GM12873 (cell line): ENCODE results near the gene RAB3IL1.

ENCODE experiments used
- TF ChIP-seq, protein P1 (sequence below): IDR thresholded peaks from 2 replicates; pipeline ENCODE4 v1.5.1; 2012; ENCODE audit warnings: low read depth, mild to moderate bottlenecking, moderate library complexity, low read length, control low read depth; ENCODE audit not compliant: insufficient read depth; ENCODE audit errors: missing control alignments

The RAB3IL1 gene

DNA sequence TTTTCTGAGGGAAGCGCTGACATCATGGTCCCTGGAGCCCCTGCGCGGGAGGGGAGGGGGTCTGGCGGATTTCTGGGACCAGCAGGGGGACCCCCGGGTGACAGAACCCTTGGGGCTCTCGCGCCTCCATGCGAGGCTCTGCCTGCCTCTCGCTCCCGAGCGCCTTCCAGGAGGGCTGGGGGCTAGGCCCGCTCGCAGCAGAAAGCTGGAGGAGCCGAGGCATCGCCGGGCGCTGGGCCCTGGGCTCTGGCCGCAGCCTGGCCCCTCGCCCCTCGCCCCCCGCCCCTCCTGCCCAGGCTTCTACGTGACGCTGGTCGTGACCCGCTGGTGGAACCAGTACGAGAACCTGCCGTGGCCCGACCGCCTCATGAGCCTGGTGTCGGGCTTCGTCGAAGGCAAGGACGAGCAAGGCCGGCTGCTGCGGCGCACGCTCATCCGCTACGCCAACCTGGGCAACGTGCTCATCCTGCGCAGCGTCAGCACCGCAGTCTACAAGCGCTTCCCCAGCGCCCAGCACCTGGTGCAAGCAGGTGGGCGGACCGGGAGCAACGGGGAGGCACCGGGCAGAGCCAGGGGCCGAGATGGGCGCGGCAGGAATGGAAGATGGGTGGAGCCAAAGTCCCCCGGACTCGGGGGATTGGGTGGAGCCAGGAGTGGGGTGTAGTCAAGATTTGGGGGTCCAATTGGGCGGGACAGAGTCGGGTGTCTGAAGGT, 38.2 kb upstream of the RAB3IL1 start:
- TF ChIP-seq, protein P1, sequence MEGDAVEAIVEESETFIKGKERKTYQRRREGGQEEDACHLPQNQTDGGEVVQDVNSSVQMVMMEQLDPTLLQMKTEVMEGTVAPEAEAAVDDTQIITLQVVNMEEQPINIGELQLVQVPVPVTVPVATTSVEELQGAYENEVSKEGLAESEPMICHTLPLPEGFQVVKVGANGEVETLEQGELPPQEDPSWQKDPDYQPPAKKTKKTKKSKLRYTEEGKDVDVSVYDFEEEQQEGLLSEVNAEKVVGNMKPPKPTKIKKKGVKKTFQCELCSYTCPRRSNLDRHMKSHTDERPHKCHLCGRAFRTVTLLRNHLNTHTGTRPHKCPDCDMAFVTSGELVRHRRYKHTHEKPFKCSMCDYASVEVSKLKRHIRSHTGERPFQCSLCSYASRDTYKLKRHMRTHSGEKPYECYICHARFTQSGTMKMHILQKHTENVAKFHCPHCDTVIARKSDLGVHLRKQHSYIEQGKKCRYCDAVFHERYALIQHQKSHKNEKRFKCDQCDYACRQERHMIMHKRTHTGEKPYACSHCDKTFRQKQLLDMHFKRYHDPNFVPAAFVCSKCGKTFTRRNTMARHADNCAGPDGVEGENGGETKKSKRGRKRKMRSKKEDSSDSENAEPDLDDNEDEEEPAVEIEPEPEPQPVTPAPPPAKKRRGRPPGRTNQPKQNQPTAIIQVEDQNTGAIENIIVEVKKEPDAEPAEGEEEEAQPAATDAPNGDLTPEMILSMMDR, result no peak

DNA sequence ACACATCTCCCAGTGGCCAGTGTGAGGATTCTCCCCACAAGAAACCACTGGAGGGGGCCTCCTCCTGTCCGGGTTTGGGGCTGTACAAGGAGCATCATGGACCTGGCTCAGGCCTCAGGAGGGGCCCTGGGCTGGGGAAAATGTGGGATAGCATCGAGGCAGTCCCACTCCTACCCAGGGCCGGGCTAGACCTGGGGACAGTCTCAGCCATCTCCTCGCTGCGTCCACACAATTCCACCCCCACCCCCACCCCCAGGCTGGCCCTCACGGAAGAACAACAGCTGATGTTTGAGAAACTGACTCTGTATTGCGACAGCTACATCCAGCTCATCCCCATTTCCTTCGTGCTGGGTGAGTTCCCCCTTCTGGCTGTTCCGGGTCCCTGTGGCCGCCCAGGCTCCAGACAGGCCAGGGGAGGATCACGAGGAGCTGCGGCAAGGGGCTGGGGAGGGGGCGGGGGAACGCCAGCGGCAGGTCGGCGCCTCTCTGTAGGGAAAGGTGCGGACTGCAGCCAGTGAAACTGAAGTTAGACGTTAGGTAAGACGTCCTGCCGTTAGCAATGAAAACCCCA, 37.6 kb upstream of the RAB3IL1 start:
- TF ChIP-seq, protein P1, result no peak

DNA sequence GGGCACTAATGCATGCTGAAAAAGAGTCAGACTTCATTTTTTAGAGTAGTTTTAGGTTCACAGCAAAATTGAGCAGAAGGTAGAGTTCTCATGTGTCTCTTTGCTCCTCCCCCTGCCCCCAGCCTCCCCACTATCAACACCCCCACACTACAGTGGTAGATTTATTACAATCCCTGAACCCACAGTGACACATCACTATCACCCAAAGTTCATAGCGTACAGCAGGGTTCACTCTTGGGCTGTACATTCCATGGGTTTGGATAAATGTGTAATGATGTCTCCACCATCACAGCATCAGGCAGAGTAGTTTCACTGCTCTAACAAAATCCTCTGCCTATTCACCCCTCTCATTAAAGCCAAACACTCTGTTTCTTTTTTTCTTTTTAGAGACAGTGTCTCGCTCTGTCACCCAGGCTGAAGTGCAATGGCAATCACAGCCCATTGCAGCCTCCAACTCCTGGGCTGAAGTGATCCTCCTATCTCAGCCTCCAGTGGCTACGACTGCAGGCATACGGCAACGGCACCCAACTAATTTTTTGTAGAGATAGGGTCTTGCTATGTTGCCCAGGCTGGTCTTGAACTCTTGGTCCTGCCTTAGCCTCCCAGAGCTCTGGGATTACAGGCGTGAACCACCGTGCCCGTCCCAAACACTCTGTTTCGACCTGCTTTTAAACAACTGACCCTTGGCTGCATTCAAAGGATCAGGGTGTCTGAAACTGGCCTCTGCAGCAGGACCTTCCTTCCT, 36.9 kb upstream of the RAB3IL1 start:
- TF ChIP-seq, protein P1, result no peak

DNA sequence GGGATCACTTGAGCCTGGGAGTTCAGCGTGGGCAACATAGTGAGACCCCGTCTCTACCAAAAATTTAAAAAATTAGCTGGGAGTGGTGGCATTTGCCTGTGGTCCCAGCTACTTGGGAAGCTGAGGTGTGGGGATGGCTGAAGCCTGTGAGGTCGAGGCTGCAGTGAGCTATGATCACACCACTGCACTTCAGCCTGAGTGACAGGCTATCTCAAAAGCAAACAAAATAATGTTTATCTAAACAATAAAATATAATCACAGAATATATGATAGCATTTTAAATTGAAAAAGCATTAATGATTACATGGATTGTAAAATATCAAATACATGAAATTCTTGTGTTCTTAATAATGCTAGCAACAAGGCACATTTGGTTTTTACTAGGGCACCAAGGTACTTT, 35.5 kb upstream of the RAB3IL1 start:
- TF ChIP-seq, protein P1, result no peak

DNA sequence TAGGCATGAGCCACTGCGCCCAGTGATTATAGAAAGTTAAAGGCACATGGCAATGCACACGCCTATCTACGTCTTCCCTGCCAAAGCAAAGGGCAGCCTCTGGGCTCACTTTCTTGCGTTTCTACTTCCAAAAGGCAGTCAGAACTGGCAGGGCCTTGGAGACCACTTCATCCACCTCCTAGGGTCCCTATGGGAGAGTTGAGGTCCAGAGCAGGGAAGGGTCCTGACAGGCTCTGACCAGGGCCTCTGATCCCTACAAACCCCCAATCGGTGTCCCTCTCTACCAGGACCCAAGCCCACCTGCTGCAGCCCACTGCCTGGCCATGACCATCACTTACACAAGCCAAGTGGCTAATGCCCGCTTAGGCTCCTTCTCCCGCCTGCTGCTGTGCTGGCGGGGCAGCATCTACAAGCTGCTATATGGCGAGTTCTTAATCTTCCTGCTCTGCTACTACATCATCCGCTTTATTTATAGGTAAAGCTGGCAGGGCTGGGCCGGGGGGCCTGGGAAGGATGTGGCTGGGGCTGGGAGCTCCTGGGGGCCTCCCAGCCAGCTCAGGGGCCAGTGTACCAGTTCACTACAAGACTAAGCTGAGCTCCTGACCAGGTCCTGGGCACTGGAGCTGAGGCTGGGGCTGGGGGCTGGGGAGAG, 34.2 kb upstream of the RAB3IL1 start:
- TF ChIP-seq, protein P1, result no peak

DNA sequence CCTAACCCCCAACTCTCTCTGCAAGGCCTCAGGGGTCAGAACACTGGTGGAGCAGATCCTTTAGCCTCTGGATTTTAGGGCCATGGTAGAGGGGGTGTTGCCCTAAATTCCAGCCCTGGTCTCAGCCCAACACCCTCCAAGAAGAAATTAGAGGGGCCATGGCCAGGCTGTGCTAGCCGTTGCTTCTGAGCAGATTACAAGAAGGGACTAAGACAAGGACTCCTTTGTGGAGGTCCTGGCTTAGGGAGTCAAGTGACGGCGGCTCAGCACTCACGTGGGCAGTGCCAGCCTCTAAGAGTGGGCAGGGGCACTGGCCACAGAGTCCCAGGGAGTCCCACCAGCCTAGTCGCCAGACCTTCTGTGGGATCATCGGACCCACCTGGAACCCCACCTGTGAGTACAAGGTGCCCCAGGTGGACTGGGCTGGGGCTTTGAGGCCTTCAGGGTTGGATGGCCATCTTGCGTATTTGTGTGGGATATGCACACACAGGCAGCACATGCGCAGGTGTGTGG, 32.7 kb upstream of the RAB3IL1 start, which contains the start of gene BEST1:
Gene BEST1 (plus strand): TSS at position 317 of the 513 bp plus-strand sequence. CDS start 1,456 bp downstream, outside the sequence.
- TF ChIP-seq, protein P1, result no peak
